NCI-H187 treated with DMSO at 0.1 percent for 48 hours (cell line): ENCODE results near the gene AOPEP.

Source experiments
- DNase-seq: peaks from one replicate; lab custom pipeline; 2025; lab: John Stamatoyannopoulos, UW

The AOPEP gene

DNA sequence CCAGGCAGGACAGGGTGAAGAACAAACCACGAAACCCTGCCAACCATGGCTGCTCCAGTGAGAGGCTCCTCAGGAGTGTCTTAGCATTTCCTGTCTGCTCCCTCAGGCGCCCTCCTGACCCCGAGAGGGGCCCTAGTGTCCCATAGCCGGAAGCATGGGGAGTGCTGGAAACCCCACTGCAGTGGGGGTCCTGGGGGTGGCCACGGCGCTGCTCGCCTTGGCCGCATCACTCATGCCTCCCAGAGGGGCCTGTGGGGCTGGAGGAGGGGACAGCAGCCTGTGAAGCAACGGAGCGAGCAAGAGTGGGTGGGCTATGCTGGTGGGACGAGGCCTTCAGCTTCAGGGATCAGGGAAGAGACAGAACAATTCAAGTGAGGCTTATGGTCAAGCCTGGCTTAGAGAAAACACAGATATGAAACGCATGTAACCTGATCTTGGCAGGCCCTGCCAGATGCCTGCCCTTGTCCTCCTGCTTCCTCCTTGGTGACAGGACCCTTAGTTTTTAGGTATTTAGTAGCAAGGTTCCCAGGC, 372.0 kb downstream of the AOPEP start:
- DNase-seq: no peak

DNA sequence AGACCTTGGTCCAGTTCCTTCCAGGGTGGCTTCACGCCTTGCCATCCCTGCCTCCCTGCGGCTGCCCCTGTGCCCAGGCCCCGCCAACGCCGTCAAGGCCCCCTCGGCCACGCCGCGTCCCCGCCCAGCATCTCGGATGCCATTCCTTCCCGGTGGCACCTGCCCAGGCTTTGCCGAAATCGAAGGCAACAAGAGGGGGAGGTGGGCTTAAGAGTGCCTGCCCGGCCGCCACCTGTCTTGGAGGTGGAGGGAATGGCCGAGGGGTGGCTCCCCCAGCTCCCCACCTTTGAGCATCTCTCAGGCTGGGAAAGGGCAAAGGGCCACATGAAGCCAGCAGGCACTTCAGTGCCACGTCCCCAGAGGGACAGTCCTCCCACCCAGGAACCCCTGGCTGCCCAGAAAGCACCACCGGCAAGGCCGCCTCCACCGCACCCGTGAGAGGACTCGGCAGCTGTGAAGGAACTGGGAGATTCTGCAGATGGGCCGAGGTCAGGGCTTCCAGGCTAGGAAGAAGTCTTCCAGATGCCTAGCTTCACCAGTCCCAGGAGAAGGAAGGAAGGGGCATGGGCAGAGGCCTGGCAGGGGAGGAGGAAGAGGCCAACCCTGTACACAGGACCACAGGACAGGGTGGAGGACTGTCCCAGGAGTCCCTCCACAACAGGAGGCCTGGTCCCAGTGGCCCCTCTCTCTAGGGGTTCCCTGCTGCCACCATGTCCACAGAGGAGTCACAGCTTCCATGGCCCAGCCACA, 373.0 kb downstream of the AOPEP start:
- no peak for DNase-seq

GRCh38 chr9:95100071-95100627, 373.6 kb downstream of the AOPEP start:
- no peak for DNase-seq

DNA sequence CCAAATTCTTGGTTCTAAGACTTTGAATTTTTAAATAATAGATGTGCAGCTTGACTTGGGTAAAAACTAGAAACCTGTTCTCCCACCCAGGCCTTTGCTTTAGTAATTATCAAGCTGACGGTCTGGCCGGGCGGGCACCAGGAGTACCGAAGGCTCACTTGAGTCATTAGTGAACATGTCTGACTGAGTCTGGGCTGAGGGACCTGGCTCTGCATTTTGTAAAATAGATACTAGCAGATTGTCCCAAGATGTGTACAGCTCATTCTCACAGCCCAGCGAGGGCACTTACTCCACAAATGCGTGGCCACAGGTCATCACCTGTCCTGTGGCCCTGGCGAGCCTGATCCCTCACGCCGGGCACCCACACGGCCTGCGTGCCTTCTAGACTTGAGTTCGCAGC, 374.8 kb downstream of the AOPEP start:
- no peak for DNase-seq

GRCh38 chr9:95102001-95102433, 375.5 kb downstream of the AOPEP start:
- no peak for DNase-seq

DNA sequence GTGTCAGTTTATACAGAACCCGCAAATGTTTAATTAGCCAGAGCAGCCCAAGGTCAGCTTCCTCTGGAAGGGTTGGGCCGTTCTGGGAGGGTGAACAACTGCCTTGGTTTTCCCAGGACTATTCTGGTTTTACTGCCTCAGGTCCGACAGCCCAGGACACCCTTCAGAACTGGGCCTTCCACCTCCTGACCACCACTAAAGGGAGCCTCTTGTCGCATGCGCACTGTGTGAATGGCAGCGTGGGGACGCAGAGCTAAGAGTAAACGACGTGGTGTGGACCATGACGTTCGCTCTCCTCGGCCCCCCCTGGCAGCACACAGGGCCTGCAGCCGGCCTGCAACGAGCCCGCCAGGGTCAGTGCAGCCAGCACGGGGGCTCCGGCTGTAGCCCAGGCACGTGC, 376.1 kb downstream of the AOPEP start:
- no peak for DNase-seq

GRCh38 chr9:95103281-95103771, 376.8 kb downstream of the AOPEP start:
- DNase-seq: no peak

DNA sequence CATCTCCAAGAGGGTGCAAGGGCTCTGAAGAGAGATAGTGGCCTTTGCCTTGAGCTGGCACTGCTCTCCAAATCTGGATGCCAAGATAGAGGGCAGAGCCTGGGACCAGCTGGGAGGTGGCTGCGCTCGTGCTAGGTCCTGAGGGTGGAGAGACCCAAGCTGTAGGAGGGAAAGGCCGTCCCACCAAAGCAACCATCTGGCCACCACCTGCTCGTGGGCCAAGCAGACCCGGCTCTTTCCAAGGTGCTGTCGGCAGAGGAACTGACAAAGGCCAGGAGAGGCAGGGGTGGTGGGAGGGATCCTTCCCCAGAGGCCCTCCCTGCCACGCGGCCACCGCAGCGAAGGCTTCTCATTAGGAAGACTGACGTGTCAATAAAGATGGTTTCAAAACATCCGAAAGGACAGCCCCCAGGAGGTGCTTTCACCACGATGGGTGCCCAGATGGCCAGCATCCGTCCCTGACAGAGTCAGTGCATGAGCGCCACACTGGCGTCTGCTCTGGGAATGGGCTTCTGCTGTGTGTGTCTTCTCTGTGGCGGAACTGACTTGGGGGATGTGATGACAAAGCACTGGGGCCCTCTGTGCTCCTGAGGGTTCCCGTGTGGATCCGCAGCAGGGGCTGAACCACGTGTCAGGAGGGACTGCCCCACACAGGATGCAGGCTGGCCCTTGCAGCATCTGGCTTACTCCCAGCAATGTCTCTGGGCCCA, 377.5 kb downstream of the AOPEP start:
- DNase-seq: no peak

- DNase-seq: no peak
Observed at GRCh38 chr9:95104581-95104960, 378.1 kb downstream of the AOPEP start.

DNA sequence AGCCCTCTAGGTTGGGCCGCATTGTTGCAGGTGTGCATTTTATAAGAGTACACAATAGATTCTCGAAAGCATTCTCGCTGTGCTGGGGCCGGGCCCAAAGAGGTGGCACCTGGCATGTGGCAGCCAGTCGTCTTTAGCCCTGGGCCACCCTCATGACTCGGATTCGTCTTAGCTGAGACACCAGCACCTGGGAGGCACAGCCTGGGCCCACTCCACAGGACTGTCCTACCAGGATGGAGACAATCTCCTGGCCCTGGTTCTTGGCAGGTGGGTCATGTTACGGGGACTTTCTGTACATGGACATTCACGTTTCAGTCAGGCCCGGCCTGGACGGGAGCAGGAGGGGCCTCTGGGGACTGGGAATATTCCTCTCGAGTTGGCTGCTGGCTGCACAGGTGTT, 378.5 kb downstream of the AOPEP start:
- no peak for DNase-seq

GRCh38 chr9:95105519-95106287, 379.2 kb downstream of the AOPEP start:
- DNase-seq: no peak

GRCh38 chr9:95107001-95107749, 380.7 kb downstream of the AOPEP start:
- no peak for DNase-seq

- DNase-seq: no peak
Observed at GRCh38 chr9:95107976-95108375, 381.5 kb downstream of the AOPEP start.

- DNase-seq: no peak
Observed at GRCh38 chr9:95108777-95109176, 382.3 kb downstream of the AOPEP start.

GRCh38 chr9:95109456-95109855, 383.0 kb downstream of the AOPEP start:
- no peak for DNase-seq

GRCh38 chr9:95110921-95111525, 384.5 kb downstream of the AOPEP start:
- DNase-seq: no peak

GRCh38 chr9:95111716-95112115, 385.2 kb downstream of the AOPEP start:
- DNase-seq: no peak

DNA sequence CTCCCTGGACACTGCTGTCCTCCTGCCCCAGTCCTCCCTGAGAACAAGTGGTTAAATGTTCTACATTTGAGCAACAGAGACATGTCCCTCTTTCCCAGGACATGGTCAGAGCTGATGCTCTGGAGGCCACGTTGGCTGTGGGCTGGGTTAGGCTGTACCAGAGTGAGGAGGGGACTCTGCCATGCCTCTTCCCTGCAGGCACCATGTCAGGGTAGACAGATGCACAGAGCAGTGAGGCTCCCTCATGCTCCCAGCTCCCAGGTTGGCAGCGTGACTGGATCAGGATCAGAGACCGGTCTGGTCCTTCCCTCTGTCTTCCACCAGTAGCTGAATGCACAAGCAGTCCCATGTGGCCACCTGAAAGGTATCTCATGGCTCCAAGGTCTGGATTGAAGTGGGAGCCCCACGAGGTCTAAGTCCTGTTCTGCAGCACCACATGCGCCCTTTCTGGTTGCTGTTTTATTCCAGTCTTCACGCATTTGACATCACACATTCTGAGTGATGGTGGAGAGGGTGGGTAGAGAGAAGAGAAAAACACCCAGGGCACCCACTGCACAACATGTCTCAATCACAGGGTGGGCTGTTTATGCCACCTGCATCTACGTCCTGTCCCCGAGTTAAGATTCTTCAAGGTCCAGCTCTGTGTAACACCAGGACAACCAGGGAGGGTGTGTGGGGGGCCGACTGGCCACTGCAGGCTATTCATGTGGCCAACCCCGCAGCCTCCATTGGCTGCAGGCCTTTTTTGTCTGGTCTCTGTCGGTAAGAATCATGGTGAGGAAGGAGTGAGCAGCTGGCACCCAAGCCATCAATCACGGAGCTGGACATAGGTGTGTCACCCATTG, 386.2 kb downstream of the AOPEP start:
- DNase-seq: no peak

DNA sequence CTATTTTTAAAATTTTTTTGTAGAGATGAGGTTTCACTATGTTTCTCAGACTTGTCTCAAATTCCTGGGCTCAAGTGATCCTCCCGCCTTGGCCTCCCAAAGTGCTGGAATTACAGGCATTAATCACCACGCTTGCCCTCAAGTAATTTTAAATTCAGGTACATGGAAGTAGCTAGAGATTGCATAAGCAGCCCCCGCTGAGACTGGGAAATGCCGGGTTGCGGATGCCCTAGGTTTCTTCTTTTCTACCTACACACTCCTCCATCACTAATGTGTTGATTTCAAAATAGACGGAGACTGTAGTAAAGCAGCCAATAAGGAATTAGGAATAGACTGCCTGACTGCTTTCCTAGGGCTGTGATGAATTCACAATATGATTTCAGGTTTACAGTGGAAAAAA, 388.6 kb downstream of the AOPEP start:
- no peak for DNase-seq
